ENCODE measurements around the gene PGPEP1.

Gene PGPEP1, protein sequence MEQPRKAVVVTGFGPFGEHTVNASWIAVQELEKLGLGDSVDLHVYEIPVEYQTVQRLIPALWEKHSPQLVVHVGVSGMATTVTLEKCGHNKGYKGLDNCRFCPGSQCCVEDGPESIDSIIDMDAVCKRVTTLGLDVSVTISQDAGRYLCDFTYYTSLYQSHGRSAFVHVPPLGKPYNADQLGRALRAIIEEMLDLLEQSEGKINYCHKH

DNA sequence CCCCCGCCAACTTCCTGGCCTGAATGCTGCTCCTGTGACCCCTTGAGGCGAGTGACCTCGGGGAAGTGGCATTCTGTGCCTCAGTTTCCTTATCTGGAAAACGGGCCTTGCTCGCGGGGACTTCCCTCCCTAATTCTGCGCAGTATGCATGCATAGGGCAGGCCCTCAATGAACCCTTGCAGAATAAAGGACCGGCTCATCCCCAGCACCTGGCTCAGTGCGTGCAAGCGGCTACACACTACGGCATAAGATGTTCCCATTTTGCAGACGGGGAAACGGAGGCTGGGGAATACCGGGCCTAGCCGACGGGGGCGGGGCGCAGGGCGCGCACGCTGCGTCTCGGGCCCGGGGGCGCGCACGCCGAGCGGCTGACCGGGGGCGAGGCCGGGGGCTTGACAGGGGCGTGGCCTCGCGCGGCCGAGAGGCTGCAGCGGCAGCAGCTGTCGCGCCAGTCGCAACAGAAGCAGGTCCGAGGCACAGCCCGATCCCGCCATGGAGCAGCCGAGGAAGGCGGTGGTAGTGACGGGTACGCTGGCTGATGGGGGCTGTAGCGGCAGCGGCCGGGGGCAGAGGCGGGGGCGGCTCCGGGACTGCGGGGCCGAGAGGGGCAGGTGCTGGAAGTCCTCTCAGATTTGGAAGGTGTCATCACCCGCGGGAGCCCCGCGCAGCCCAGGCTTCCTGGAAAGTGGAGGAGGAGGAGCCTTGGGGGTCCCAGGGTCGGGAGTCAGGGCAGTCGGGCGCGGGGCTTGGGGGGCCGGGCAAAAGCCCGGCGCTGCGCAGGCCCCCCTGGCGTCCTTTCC is at the start of gene PGPEP1:
PGPEP1 (plus strand) TSS at position 409 of the 800 bp plus-strand sequence; CDS start at position 493, 84 bp downstream.
- Histone ChIP-seq H3K4me1 (ENCODE audit: insufficient read depth, poor library complexity, severe bottlenecking) (peaks cover 6% of the 10 kb centered on the region), H3K9me3 (ENCODE audit: severe bottlenecking) (no peaks in the 10 kb centered on the region), H3K27me3 (ENCODE audit: insufficient read depth, poor library complexity, severe bottlenecking) (no peaks in the 10 kb centered on the region), H3K36me3 (ENCODE audit: low read depth) (no peaks in the 10 kb centered on the region), H3K27ac (ENCODE audit: poor library complexity, severe bottlenecking) (no peak within 1 kb of the TSS), H3K4me3 (ENCODE audit: severe bottlenecking) (peak within 1 kb of the TSS; percentile 49)
- ATAC-seq (ENCODE audit: low read depth) = peak; percentile 43
- DNase-seq (ENCODE audit: low spot score) = no peak
- TF ChIP-seq, protein P1, sequence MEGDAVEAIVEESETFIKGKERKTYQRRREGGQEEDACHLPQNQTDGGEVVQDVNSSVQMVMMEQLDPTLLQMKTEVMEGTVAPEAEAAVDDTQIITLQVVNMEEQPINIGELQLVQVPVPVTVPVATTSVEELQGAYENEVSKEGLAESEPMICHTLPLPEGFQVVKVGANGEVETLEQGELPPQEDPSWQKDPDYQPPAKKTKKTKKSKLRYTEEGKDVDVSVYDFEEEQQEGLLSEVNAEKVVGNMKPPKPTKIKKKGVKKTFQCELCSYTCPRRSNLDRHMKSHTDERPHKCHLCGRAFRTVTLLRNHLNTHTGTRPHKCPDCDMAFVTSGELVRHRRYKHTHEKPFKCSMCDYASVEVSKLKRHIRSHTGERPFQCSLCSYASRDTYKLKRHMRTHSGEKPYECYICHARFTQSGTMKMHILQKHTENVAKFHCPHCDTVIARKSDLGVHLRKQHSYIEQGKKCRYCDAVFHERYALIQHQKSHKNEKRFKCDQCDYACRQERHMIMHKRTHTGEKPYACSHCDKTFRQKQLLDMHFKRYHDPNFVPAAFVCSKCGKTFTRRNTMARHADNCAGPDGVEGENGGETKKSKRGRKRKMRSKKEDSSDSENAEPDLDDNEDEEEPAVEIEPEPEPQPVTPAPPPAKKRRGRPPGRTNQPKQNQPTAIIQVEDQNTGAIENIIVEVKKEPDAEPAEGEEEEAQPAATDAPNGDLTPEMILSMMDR (IDR thresholded peaks at IDR 0.05; ENCODE audit: poor library complexity, severe bottlenecking) = no peak

DNA sequence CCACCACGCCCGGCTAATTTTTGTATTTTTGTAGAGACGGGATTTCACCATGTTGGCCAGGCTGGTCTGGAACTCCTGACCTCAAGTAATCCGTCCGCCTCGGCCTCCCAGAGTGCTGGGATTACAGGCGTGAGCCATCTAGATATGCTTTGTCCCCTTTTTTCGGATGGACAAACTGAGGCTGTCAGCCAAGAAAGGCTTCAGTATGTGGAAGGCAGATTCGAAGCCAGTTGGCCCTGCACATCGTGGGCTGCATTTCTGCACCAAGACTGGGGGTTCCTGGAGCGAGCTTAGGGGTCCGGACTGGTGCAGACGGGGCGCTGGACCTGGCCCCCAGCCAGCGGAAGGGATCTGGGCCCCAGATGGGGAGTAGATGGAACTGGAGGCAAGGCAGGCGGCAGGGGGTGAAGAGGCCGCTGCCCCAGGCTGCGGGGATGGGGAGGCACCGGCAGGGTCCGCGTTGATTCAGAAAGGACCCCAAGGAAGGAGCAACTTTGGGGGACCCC is 49.3 kb upstream of the PGPEP1 start:
- Histone ChIP-seq H3K27ac (ENCODE audit: poor library complexity, severe bottlenecking) (peak overlapping the region; percentile 64), H3K4me1 (ENCODE audit: insufficient read depth, poor library complexity, severe bottlenecking) (peaks cover 6% of the 10 kb centered on the region), H3K36me3 (ENCODE audit: low read depth) (no peaks in the 10 kb centered on the region), H3K4me3 (ENCODE audit: severe bottlenecking) (no peak overlapping the region), H3K27me3 (ENCODE audit: insufficient read depth, poor library complexity, severe bottlenecking) (no peaks in the 10 kb centered on the region), H3K9me3 (ENCODE audit: severe bottlenecking) (no peaks in the 10 kb centered on the region)
- TF ChIP-seq, protein P1 (IDR thresholded peaks at IDR 0.05; ENCODE audit: poor library complexity, severe bottlenecking) = no peak
- DNase-seq (ENCODE audit: low spot score) = no peak
- no peak for ATAC-seq (ENCODE audit: low read depth)

DNA sequence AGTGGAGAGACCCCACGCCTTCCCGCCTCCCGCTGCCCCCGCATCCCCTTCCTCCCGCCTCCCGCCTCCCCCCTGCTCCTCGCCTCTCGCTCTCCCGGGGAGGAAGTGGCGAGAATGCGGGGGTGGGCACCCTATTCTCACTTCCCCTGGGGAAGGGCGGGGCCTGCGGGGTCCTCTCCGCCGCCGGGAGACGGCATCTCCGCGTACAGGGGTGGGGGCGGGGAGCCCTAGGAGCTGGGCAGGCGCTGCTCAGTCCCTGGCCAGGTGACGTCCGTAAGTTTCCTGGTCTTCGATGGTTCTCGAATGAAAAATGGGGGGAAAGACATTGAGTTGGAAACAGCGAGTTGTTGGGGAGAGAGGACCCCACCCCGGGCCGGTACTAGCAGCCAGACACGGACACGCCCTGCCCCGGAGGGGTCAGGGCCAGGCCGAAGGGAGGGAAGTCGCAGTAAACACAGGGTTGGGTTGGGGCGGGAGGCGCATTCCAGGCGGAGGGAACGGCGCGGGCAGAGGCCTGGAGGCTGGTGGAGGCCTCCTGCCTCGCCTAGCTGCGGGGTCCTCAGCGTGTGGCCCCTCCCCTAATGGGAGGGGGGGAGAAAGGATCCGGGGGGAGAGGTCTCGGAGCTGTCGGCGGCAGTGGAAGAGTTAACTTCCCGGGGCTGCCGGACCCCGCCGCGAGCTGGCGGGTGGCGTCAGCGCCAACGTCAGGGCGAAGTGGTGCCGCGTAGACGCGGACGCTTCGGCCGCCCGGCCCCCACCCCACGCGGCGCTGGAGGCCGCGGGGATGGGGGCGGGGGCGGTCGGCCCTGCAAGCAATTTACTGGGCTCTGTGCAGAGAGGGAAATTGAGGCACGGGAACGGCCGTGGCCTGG is 48.6 kb upstream of the PGPEP1 start:
- peak overlapping the region; percentile 64 for H3K27ac ChIP-seq (ENCODE audit: poor library complexity, severe bottlenecking)
- peak overlapping the region; percentile 31 for H3K4me3 ChIP-seq (ENCODE audit: severe bottlenecking)
- H3K36me3 ChIP-seq (ENCODE audit: low read depth) = no peaks in the 10 kb centered on the region
- peaks cover 6% of the 10 kb centered on the region for H3K4me1 ChIP-seq (ENCODE audit: insufficient read depth, poor library complexity, severe bottlenecking)
- no peaks in the 10 kb centered on the region for H3K9me3 ChIP-seq (ENCODE audit: severe bottlenecking)
- no peak for DNase-seq (ENCODE audit: low spot score)
- TF ChIP-seq, protein P1 (IDR thresholded peaks at IDR 0.05; ENCODE audit: poor library complexity, severe bottlenecking) = no peak
- ATAC-seq (ENCODE audit: low read depth) = peak; percentile 65
- no peaks in the 10 kb centered on the region for H3K27me3 ChIP-seq (ENCODE audit: insufficient read depth, poor library complexity, severe bottlenecking)

DNA sequence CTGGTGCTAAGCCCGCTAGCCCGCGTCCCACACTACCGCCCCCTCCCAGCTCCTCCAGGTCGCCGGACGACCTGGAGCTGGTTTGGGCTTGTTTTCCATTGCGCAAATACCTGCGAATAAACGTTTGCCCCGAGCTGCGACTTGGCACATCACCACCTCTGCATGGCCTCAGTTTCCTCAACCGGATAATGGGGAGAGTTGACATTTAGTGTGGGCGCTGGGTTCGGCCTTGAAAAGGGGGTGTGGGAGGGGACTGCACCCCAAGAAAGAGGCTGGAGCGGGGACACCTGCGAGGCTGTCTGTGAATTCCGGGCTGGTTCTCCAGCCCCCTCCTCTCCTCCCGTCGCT is 48.0 kb upstream of the PGPEP1 start:
- Histone ChIP-seq H3K36me3 (ENCODE audit: low read depth) (no peaks in the 10 kb centered on the region), H3K4me1 (ENCODE audit: insufficient read depth, poor library complexity, severe bottlenecking) (peaks cover 6% of the 10 kb centered on the region), H3K27ac (ENCODE audit: poor library complexity, severe bottlenecking) (peak overlapping the region; percentile 64), H3K9me3 (ENCODE audit: severe bottlenecking) (no peaks in the 10 kb centered on the region), H3K4me3 (ENCODE audit: severe bottlenecking) (peak overlapping the region; percentile 31), H3K27me3 (ENCODE audit: insufficient read depth, poor library complexity, severe bottlenecking) (no peaks in the 10 kb centered on the region)
- peak; percentile 25 for ATAC-seq (ENCODE audit: low read depth)
- DNase-seq (ENCODE audit: low spot score) = no peak
- TF ChIP-seq, protein P1 (IDR thresholded peaks at IDR 0.05; ENCODE audit: poor library complexity, severe bottlenecking) = no peak
